Measurements from ENCODE around the gene CGNL1.

CGNL1 gene

GRCh38 chr15:57563416-57563815 is 187.1 kb downstream of the CGNL1 start:
- TF ChIP-seq EZH2phosphoT487 (IDR thresholded peaks at IDR 0.05; ENCODE audit: borderline replicate concordance) = no peak
- no peak for TF ChIP-seq CTCF (conservative IDR thresholded peaks at IDR 0.05; ENCODE audit: low read length)
- Histone ChIP-seq H3K9me2 (replicated peaks; ENCODE audit: low read depth, low read length) (no peaks in the 10 kb centered on the region), H3K4me2 (ENCODE audit: low read depth, low read length, poor library complexity, severe bottlenecking) (no peak overlapping the region), H3K4me3 (ENCODE audit: low read length, poor library complexity, severe bottlenecking) (no peak overlapping the region), H3K9ac (ENCODE audit: low read depth, low read length, poor library complexity, severe bottlenecking) (no peak overlapping the region), H3K27me3 (ENCODE audit: insufficient read depth, low read length, poor library complexity, severe bottlenecking) (no peaks in the 10 kb centered on the region), H3F3A (ENCODE audit: low read depth) (no peaks in the 10 kb centered on the region), H4K20me1 (ENCODE audit: insufficient read depth, low read length, poor library complexity, severe bottlenecking) (no peaks in the 10 kb centered on the region), H3K36me3 (ENCODE audit: insufficient read depth, low read length) (no peaks in the 10 kb centered on the region), H3K4me1 (ENCODE audit: insufficient read depth, low read length, poor library complexity, severe bottlenecking) (peaks cover 4% of the 10 kb centered on the region), H2AFZ (ENCODE audit: low read length) (no peak overlapping the region), H3K9me3 (ENCODE audit: insufficient read depth, low read depth, low read length) (no peaks in the 10 kb centered on the region), H3K79me2 (ENCODE audit: insufficient read depth, low read length) (no peaks in the 10 kb centered on the region)

GRCh38 chr15:57565311-57565710 is 189.0 kb downstream of the CGNL1 start:
- no peak overlapping the region for H3K4me3 ChIP-seq (ENCODE audit: low read length, poor library complexity, severe bottlenecking)
- H3K79me2 ChIP-seq (ENCODE audit: insufficient read depth, low read length) = no peaks in the 10 kb centered on the region
- no peaks in the 10 kb centered on the region for H3F3A ChIP-seq (ENCODE audit: low read depth)
- TF ChIP-seq CTCF (conservative IDR thresholded peaks at IDR 0.05; ENCODE audit: low read length) (no peak), EZH2phosphoT487 (IDR thresholded peaks at IDR 0.05; ENCODE audit: borderline replicate concordance) (no peak)
- no peaks in the 10 kb centered on the region for H3K27me3 ChIP-seq (ENCODE audit: insufficient read depth, low read length, poor library complexity, severe bottlenecking)
- H3K9ac ChIP-seq (ENCODE audit: low read depth, low read length, poor library complexity, severe bottlenecking) = no peak overlapping the region
- H3K9me3 ChIP-seq (ENCODE audit: insufficient read depth, low read depth, low read length) = no peaks in the 10 kb centered on the region
- no peaks in the 10 kb centered on the region for H3K36me3 ChIP-seq (ENCODE audit: insufficient read depth, low read length)
- no peaks in the 10 kb centered on the region for H3K9me2 ChIP-seq (replicated peaks; ENCODE audit: low read depth, low read length)
- H2AFZ ChIP-seq (ENCODE audit: low read length) = peak overlapping the region; percentile 55; the same call in 1 of the 2 replicates
- H3K4me1 ChIP-seq (ENCODE audit: insufficient read depth, low read length, poor library complexity, severe bottlenecking) = peaks cover 4% of the 10 kb centered on the region
- no peaks in the 10 kb centered on the region for H4K20me1 ChIP-seq (ENCODE audit: insufficient read depth, low read length, poor library complexity, severe bottlenecking)
- H3K4me2 ChIP-seq (ENCODE audit: low read depth, low read length, poor library complexity, severe bottlenecking) = no peak overlapping the region

- H3K4me3 ChIP-seq (ENCODE audit: low read length, poor library complexity, severe bottlenecking) = no peak overlapping the region
- H3K79me2 ChIP-seq (ENCODE audit: insufficient read depth, low read length) = no peaks in the 10 kb centered on the region
- no peak overlapping the region for H3K9ac ChIP-seq (ENCODE audit: low read depth, low read length, poor library complexity, severe bottlenecking)
- H2AFZ ChIP-seq (ENCODE audit: low read length) = no peak overlapping the region
- H3K9me2 ChIP-seq (replicated peaks; ENCODE audit: low read depth, low read length) = no peaks in the 10 kb centered on the region
- no peak for TF ChIP-seq EZH2phosphoT487 (IDR thresholded peaks at IDR 0.05; ENCODE audit: borderline replicate concordance)
- TF ChIP-seq CTCF (conservative IDR thresholded peaks at IDR 0.05; ENCODE audit: low read length) = no peak
- H3K9me3 ChIP-seq (ENCODE audit: insufficient read depth, low read depth, low read length) = no peaks in the 10 kb centered on the region
- H3K36me3 ChIP-seq (ENCODE audit: insufficient read depth, low read length) = no peaks in the 10 kb centered on the region
- no peaks in the 10 kb centered on the region for H4K20me1 ChIP-seq (ENCODE audit: insufficient read depth, low read length, poor library complexity, severe bottlenecking)
- no peaks in the 10 kb centered on the region for H3K27me3 ChIP-seq (ENCODE audit: insufficient read depth, low read length, poor library complexity, severe bottlenecking)
- no peak overlapping the region for H3K4me2 ChIP-seq (ENCODE audit: low read depth, low read length, poor library complexity, severe bottlenecking)
- no peaks in the 10 kb centered on the region for H3F3A ChIP-seq (ENCODE audit: low read depth)
- H3K4me1 ChIP-seq (ENCODE audit: insufficient read depth, low read length, poor library complexity, severe bottlenecking) = peaks cover 4% of the 10 kb centered on the region
These were observed 190.5 kb downstream of the CGNL1 start for GRCh38 chr15:57566834-57567233.

Measured in Loucy (cell line).